Prostate gland (tissue), 2 donors: ENCODE results near the gene ARHGAP6. TPM values are rescaled to one million over a fixed set of nuclear protein-coding genes. Genes with fewer than 3 reads are reported as not detected.

Experiments used
- DNase-seq: peaks from one replicate; pipeline ENCODE4 v3.0.0-alpha.2; 2019; ENCODE audit warnings: low spot score
- H3K27ac ChIP-seq, 2 donors: fragments of 200-600 bp; sonication (generic); 2 replicates each; pipeline ENCODE4 v1.5.1; 2017 to 2019
- H3K27me3 ChIP-seq: fragments of 200-600 bp; sonication (generic); replicated peaks from 2 replicates; pipeline ENCODE4 v1.5.1; 2019; ENCODE audit not compliant: insufficient read depth
- H3K36me3 ChIP-seq, 2 donors: fragments of 200-600 bp; sonication (generic); 1 replicate in 1 of 2; 2 replicates in 1 of 2; pipeline versions ENCODE4 v1.5.1 to v1.8.1; 2017 to 2019
- H3K4me1 ChIP-seq: fragments of 200-600 bp; sonication (generic); replicated peaks from 2 replicates; pipeline ENCODE4 v1.5.1; 2019
- H3K4me3 ChIP-seq, 2 donors: fragments of 200-600 bp; sonication (generic); 2 replicates each; pipeline ENCODE4 v1.5.1; 2017 to 2019
- H3K9me3 ChIP-seq: fragments of 200-600 bp; sonication (generic); 2 replicates; pipeline ENCODE4 v1.5.1; 2017
- CTCF ChIP-seq, 4 experiments: fragments of 200-600 bp in 2 of 4; fragments of 450-650 bp in 2 of 4; sonication (generic) in 2 of 4; IDR thresholded peaks; 1 replicate in 3 of 4; 2 replicates in 1 of 4; pipeline ENCODE4 v1.5.1; 2016 to 2019; ENCODE audit warnings: antibody characterized with exemption in 4 of 4, mild to moderate bottlenecking in 2 of 4, moderate library complexity in 2 of 4
- POLR2A ChIP-seq: fragments of 450-650 bp; IDR thresholded peaks from one replicate; pipeline ENCODE4 v1.6.1; 2016; ENCODE audit warnings: antibody characterized with exemption, mild to moderate bottlenecking
- POLR2AphosphoS5 ChIP-seq: sonication (generic); formaldehyde crosslinking; IDR thresholded peaks from one replicate; pipeline ENCODE4 v1.6.1; 2017; ENCODE audit warnings: antibody characterized with exemption
- WGBS: methylation state at CpG from one replicate; pipeline ENCODE4 v1.1.5; 2018; 5-methylcytosine and 5-hydroxymethylcytosine counted together
- intact Hi-C: fragments of 100-400 bp; cut with DNase I; formaldehyde crosslinking; loops from one replicate; pipeline ENCODE4 v1.14.2; 2022
- microRNA-seq: library from miRNA; unstranded; fragments of <30 nt; microRNA quantifications from one replicate; pipeline ENCODE4, GENCODE V29; 2016
- small RNA-seq, 2 donors: library from RNA; depleted of rRNA; stranded (forward); fragments of <200 nt; gene quantifications; one replicate each; pipeline ENCODE3, GENCODE V24; 2016
- total RNA-seq, 2 donors: library from RNA; depleted of rRNA; stranded (reverse); fragments of >200 nt; gene quantifications; one replicate each; pipeline ENCODE4 v1.1.0, GENCODE V29; 2016

The ARHGAP6 gene
- total RNA-seq, 2 donors from 2014 or later = 72.6 to 73.7 TPM

- TF ChIP-seq CTCF (IDR thresholded peaks at IDR 0.05) = no peak
- no peak for TF ChIP-seq POLR2A
- TF ChIP-seq POLR2AphosphoS5 = no peak
- intact Hi-C loops = no loop called here
- H3K27me3 ChIP-seq = no peaks in the 10 kb centered on the region
- no peaks in the 10 kb centered on the region for H3K9me3 ChIP-seq
- no peak for DNase-seq
- no peak overlapping the region for H3K27ac ChIP-seq
- no peaks in the 10 kb centered on the region for H3K36me3 ChIP-seq
- H3K4me3 ChIP-seq = no peak overlapping the region
- no peaks in the 10 kb centered on the region for H3K4me1 ChIP-seq
- WGBS = 100% methylated on average over 1 of the region's 1 CpG
Observed at GRCh38 chrX:11089802-11090201, 575.9 kb downstream of the ARHGAP6 start.

Small RNAs within 50 kb of the gene (microRNA-seq; reads per million reads assigned to microRNA genes)
- gene MIR548AX = 2.0 reads per million, percentile 28 among the genes with 10 or more reads in this experiment

Small RNAs within 50 kb of the gene (small RNA-seq; reads per million reads assigned to genes)
- gene MIR548AX = 0 reads per million in 2 donors
- 0 reads per million in 2 donors for gene RF00019
- 0 reads per million in 2 donors for gene RF02271

Other genes starting within 250 kb of the ARHGAP6 start
- gene MSL3, start 92.3 kb upstream of the ARHGAP6 start, total RNA-seq = 10 to 100 TPM; 13.4 to 34.8 TPM